GM12874 (cell line): ENCODE data around the gene TRIM6.

Experiments
- TF ChIP-seq, protein P1 (sequence below): IDR thresholded peaks from 2 replicates; pipeline ENCODE4 v1.5.1; 2011; ENCODE audit warnings: low read depth, mild to moderate bottlenecking, control low read depth, low read length, moderate library complexity; ENCODE audit not compliant: insufficient read depth

The TRIM6 gene

DNA sequence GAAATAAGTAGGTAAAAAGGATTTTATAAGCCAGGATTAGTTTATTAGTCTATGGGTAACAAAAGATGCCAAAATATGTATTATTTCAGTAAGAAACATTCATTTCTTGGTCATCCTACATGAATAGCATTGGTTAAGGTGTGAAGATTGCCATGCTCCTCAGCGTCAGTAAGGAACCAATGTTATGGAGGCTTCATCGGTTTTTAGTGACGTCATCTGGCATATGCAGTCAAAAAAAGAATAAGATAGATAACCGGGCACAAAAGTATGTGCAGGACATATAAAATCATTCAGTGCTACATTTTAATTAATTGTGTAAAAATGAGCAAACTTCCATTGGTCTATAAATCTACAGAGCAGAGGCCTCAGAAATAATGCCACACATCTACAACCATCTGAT, 59.0 kb downstream of the TRIM6 start:
- TF ChIP-seq, protein P1, sequence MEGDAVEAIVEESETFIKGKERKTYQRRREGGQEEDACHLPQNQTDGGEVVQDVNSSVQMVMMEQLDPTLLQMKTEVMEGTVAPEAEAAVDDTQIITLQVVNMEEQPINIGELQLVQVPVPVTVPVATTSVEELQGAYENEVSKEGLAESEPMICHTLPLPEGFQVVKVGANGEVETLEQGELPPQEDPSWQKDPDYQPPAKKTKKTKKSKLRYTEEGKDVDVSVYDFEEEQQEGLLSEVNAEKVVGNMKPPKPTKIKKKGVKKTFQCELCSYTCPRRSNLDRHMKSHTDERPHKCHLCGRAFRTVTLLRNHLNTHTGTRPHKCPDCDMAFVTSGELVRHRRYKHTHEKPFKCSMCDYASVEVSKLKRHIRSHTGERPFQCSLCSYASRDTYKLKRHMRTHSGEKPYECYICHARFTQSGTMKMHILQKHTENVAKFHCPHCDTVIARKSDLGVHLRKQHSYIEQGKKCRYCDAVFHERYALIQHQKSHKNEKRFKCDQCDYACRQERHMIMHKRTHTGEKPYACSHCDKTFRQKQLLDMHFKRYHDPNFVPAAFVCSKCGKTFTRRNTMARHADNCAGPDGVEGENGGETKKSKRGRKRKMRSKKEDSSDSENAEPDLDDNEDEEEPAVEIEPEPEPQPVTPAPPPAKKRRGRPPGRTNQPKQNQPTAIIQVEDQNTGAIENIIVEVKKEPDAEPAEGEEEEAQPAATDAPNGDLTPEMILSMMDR, result no peak

- TF ChIP-seq, protein P1, result no peak
Observed at GRCh38 chr11:5658318-5658717, 61.9 kb downstream of the TRIM6 start.
